GM12801 (cell line): Measurements from ENCODE around the gene DGCR6L.

Source experiments
- CTCF ChIP-seq: IDR thresholded peaks from one replicate; pipeline ENCODE4 v1.5.1; 2011; ENCODE audit warnings: control low read depth; ENCODE audit not compliant: insufficient read length; ENCODE audit errors: extremely low read depth

DGCR6L gene

DNA sequence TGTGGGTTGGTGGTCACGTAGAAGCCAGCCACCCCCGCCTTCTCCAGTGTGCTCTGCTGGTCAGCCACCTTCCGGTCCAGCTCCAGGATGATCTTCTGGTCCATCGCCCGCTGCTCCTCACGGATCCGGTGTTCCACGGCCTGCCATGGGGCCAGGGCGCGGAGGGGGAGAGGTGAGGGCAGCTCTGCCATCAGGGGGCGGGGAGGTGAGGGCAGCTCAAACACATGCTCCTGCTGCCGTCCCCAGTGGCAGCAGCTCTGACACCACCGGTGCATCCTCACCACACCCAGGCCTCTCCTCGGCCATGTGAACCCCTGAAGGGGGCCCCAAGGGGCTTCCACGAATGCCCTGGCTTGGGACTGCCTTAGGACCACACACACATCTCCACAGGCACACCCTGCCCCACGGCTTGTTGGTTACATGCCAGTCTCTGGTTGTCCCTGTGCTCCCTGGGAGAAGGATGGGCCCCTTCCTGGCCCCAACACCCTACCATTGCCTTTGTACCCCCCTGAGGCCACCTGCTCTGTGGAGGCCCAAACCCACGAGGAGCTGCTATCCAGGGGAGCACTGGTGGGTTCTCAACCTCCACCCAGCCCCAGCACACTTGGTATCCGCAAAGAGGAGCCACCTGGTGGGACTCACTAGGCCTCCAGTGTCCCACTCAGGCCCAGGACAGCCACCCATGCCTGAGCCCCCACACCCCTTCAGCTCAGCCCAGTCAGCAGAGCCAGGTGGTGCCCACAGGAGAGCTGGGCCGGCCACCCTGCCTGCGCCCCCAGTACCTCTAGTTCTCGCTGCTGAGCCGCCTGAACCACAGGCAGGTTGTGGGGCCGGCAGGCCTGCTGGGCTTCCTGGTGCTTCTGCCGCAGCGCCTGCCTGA lies 4.3 kb downstream of the DGCR6L start:
- TF ChIP-seq CTCF: no peak

DNA sequence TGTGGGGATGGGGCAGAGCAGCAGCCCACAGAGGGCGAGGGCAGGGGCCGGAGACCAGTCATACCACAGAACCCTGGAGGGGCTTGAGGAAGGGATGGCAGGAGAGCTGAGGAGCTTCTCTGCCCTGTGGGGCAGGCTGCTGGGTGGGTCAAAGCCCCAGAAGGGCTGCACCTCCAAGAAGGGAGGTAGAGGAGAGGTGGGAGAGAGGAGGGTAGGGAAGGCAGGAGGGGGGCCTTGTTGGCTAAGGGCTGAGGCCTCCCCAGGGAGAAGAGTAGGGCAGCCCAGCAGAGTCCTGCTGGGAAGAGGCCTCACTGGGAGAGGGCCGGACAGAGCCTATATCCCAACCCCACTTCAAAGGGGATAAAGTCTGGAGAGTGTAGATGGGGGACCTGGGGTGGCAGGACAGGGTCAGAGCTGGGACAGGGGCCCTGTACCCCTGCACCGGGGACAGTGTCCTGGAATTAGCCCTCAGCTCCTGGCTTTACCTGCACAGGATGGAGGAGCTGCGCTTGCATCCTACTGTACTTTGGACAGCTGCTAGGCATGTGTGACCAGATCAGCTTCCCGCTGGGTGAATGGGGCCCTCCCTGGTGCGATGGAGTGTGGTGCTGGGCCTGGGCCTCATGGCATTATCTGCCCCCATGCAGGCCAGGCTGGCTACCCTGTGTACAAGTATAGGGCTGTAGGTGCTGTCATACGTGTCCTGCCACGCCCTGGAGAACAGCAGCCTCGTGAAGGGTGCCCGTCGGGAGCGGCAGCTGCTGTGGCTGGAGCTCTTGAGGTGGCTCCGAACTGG lies 7.3 kb downstream of the DGCR6L start:
- TF ChIP-seq CTCF: no peak

- no peak for TF ChIP-seq CTCF
These were observed 13.8 kb downstream of the DGCR6L start for GRCh38 chr22:20305894-20306645.

DNA sequence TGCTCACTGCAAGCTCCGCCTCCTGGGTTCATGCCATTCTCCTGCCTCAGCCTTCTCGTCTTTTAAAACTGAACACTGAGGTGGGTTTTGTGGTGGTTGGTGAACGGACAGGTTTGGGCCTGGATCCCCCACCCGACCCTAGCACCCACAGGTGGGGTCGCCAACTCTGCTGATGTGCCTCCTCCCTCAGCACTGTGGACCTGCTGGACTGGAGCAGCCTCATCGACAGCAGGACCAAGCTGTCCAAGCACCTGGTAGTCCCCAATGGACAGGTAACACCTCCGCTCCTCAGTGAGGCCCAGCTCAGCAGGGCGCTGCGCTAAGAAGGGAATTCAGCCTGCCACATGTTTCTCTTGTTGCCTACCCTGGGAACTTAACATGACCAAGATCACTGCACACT lies 15.2 kb downstream of the DGCR6L start:
- no peak for TF ChIP-seq CTCF

GRCh38 chr22:20302438-20303228 lies 17.2 kb downstream of the DGCR6L start:
- no peak for TF ChIP-seq CTCF

DNA sequence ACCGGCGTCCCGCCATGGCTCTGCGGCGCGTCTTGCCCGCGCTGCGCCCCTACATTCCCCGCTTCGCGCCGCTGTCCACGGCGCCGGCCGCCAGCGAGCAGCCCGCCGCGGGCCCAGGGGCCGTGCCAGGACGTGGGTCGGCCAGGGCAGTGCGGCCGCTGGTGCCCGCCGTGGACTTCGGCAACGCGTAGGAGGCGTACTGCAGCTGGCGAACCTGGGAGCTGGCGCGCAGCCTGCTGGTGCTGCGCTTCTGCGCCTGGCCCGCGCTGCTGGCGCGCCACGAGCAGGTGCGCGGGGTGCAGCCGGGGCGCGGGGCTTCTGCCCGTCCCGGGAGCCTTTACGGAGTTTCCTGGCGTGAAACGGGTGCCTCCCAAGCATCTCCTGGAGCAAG lies 20.1 kb downstream of the DGCR6L start:
- TF ChIP-seq CTCF: no peak
